H1 (cell line): Measurements from ENCODE around the gene LAG3. TPM values are rescaled to one million over a fixed set of nuclear protein-coding genes. Genes with fewer than 3 reads are reported as not detected.
A peak's percentile ranks its signal among the peaks of the same experiment; 100 is the strongest.

Source experiments
- CTCF ChIA-PET: fragments of 300-600 bp; sonication (Branson Sonifier 250); formaldehyde crosslinking; loops from one replicate; lab custom pipeline; 2021; ENCODE audit not compliant: partially characterized antibody; lab: Charles Lee
- POLR2A ChIA-PET: fragments of 300-600 bp; sonication (Branson Sonifier 250); formaldehyde crosslinking; loops from one replicate; lab custom pipeline; 2021; ENCODE audit warnings: inconsistent platforms; ENCODE audit not compliant: partially characterized antibody; lab: Charles Lee
- DNase-seq, 2 experiments: peaks; one replicate each; pipeline versions ENCODE4 v3.0.0 to v3.0.0-alpha.2; 2010 to 2022; ENCODE audit warnings: low spot score in 2 of 2, low read depth in 1 of 2, mixed read lengths in 1 of 2
- FAIRE-seq: peaks from 2 replicates; lab custom pipeline; 2011; peaks lifted over from hg19 to GRCh38; lab: Jason Lieb, UNC
- H2AFZ ChIP-seq: 2 replicates; pipeline ENCODE4 v1.8.1; 2012; ENCODE audit warnings: low read length, inconsistent platforms
- H2AK5ac ChIP-seq: 2 replicates; pipeline ENCODE4 v1.6.1; 2013; ENCODE audit warnings: low read depth, low read length
- H2BK120ac ChIP-seq: replicated peaks from 2 replicates; pipeline ENCODE3; 2013; ENCODE audit warnings: low read depth, low read length, inconsistent platforms
- H2BK12ac ChIP-seq: 2 replicates; pipeline ENCODE4 v1.6.1; 2013; ENCODE audit warnings: low read depth, low read length
- H2BK15ac ChIP-seq: 2 replicates; pipeline ENCODE4 v1.6.1; 2013; ENCODE audit warnings: low read length
- H2BK20ac ChIP-seq: 2 replicates; pipeline ENCODE4 v1.6.1; 2013; ENCODE audit warnings: low read length
- H2BK5ac ChIP-seq: 2 replicates; pipeline ENCODE4 v1.6.1; 2013; ENCODE audit warnings: low read depth, low read length
- H3K14ac ChIP-seq: 2 replicates; pipeline ENCODE4 v1.6.1; 2013; ENCODE audit warnings: inconsistent platforms; ENCODE audit not compliant: insufficient read length
- H3K18ac ChIP-seq: 2 replicates; pipeline ENCODE4 v1.6.1; 2013; ENCODE audit warnings: low read length; ENCODE audit errors: extremely low read depth
- H3K23ac ChIP-seq: 2 replicates; pipeline ENCODE4 v1.6.1; 2013; ENCODE audit warnings: inconsistent platforms; ENCODE audit not compliant: insufficient read length
- H3K23me2 ChIP-seq: 2 replicates; pipeline ENCODE4 v1.6.1; 2013; ENCODE audit warnings: low read depth, low read length
- H3K27ac ChIP-seq: 2 replicates; pipeline ENCODE4 v1.6.1; 2011; ENCODE audit warnings: low read depth, low read length, inconsistent platforms
- H3K27me3 ChIP-seq, 4 experiments: replicated peaks in 1 of 4; 1 replicate in 1 of 4; 2 replicates in 3 of 4; pipeline versions ENCODE4 v1.6.1 to v1.8.1; 2011 to 2013; ENCODE audit warnings: low read length in 3 of 4, mild to moderate bottlenecking in 3 of 4, inconsistent platforms in 2 of 4, mixed read lengths in 2 of 4, moderate library complexity in 1 of 4; ENCODE audit not compliant: control insufficient read depth in 3 of 4, insufficient read depth in 3 of 4; ENCODE audit errors: extremely low read depth in 1 of 4
- H3K36me3 ChIP-seq, 4 experiments: 2 replicates each; pipeline versions ENCODE4 v1.6.1 to v1.8.1; 2011 to 2013; ENCODE audit warnings: mild to moderate bottlenecking in 4 of 4, low read length in 3 of 4, moderate library complexity in 2 of 4, control low read depth in 1 of 4, inconsistent platforms in 1 of 4; ENCODE audit not compliant: insufficient read depth in 4 of 4, control insufficient read depth in 2 of 4
- H3K4ac ChIP-seq: replicated peaks from 2 replicates; pipeline ENCODE3; 2013; ENCODE audit warnings: low read length, low read depth, mixed read lengths, inconsistent platforms; ENCODE audit not compliant: insufficient read length
- H3K4me1 ChIP-seq, 4 experiments: replicated peaks in 1 of 4; 1 replicate in 1 of 4; 2 replicates in 3 of 4; pipeline versions ENCODE4 v1.6.1 to v1.8.1; 2011 to 2013; ENCODE audit warnings: low read length in 3 of 4, inconsistent platforms in 2 of 4, mixed read lengths in 1 of 4; ENCODE audit not compliant: insufficient read depth in 4 of 4, control insufficient read depth in 3 of 4
- H3K4me2 ChIP-seq, 2 experiments: 2 replicates each; pipeline versions ENCODE4 v1.6.1 to v1.8.1; 2011 to 2013; ENCODE audit warnings: low read depth in 2 of 2, low read length in 2 of 2, control low read depth in 1 of 2, inconsistent platforms in 1 of 2, mild to moderate bottlenecking in 1 of 2; ENCODE audit not compliant: insufficient read depth in 1 of 2
- H3K4me3 ChIP-seq, 4 experiments: fragments of 200-600, 300-600 bp in 1 of 4; sonication (generic), shearing (Covaris generic), sonication (Bioruptor Twin) in 1 of 4; 2 replicates each; pipeline versions ENCODE4 v1.5.1 to v1.8.1; 2011 to 2016; ENCODE audit warnings: low read length in 4 of 4, low read depth in 3 of 4, control low read depth in 2 of 4, inconsistent platforms in 2 of 4, mild to moderate bottlenecking in 2 of 4, mixed read lengths in 1 of 4, moderate library complexity in 1 of 4; ENCODE audit not compliant: insufficient read depth in 2 of 4; ENCODE audit errors: extremely low read depth in 1 of 4
- H3K56ac ChIP-seq: replicated peaks from 2 replicates; pipeline ENCODE3; 2013; ENCODE audit warnings: low read depth, mild to moderate bottlenecking, mixed read lengths, low read length, inconsistent platforms; ENCODE audit not compliant: insufficient read length
- H3K79me1 ChIP-seq: 2 replicates; pipeline ENCODE4 v1.6.1; 2013; ENCODE audit warnings: low read depth, low read length, control low read depth
- H3K79me2 ChIP-seq, 2 experiments: 2 replicates each; pipeline versions ENCODE4 v1.6.1 to v1.8.1; 2012 to 2013; ENCODE audit warnings: low read length in 2 of 2, mild to moderate bottlenecking in 2 of 2, inconsistent platforms in 1 of 2; ENCODE audit not compliant: insufficient read depth in 2 of 2, control insufficient read depth in 1 of 2
- H3K9ac ChIP-seq, 4 experiments: replicated peaks in 1 of 4; 1 replicate in 1 of 4; 2 replicates in 3 of 4; pipeline versions ENCODE4 v1.6.1 to v1.8.1; 2011 to 2013; ENCODE audit warnings: low read depth in 3 of 4, low read length in 3 of 4, control low read depth in 2 of 4, mild to moderate bottlenecking in 2 of 4, moderate library complexity in 2 of 4, inconsistent platforms in 1 of 4; ENCODE audit errors: extremely low read depth in 1 of 4
- H3K9me3 ChIP-seq, 2 experiments: 2 replicates each; pipeline versions ENCODE4 v1.6.1 to v1.8.1; 2012 to 2013; ENCODE audit warnings: mild to moderate bottlenecking in 2 of 2, moderate library complexity in 2 of 2, control low read depth in 1 of 2, inconsistent platforms in 1 of 2, low read depth in 1 of 2, low read length in 1 of 2, mixed read lengths in 1 of 2; ENCODE audit not compliant: insufficient read depth in 2 of 2
- H4K20me1 ChIP-seq, 2 experiments: replicated peaks in 1 of 2; 2 replicates each; pipeline versions ENCODE3 to v1.8.1; 2011 to 2013; ENCODE audit warnings: inconsistent platforms in 2 of 2, low read length in 2 of 2, mild to moderate bottlenecking in 1 of 2; ENCODE audit not compliant: insufficient read depth in 2 of 2, control insufficient read depth in 1 of 2
- H4K5ac ChIP-seq: 2 replicates; pipeline ENCODE4 v1.6.1; 2013; ENCODE audit warnings: low read length, low read depth, mixed read lengths, inconsistent platforms; ENCODE audit not compliant: insufficient read length
- H4K8ac ChIP-seq: 2 replicates; pipeline ENCODE4 v1.8.0; 2013; ENCODE audit warnings: mild to moderate bottlenecking, moderate library complexity, low read length, inconsistent platforms; ENCODE audit not compliant: insufficient read depth; ENCODE audit errors: extremely low read depth
- H4K91ac ChIP-seq: replicated peaks from 2 replicates; pipeline ENCODE3; 2013; ENCODE audit warnings: low read length, mixed read lengths, inconsistent platforms; ENCODE audit not compliant: insufficient read length
- CEBPB ChIP-seq: IDR thresholded peaks from 2 replicates; pipeline ENCODE4 v1.6.1; 2012; ENCODE audit warnings: low read depth, low read length
- CREB1 ChIP-seq: IDR thresholded peaks from 2 replicates; pipeline ENCODE4 v1.6.1; 2012; ENCODE audit warnings: inconsistent platforms
- CTBP2 ChIP-seq: IDR thresholded peaks from 2 replicates; pipeline ENCODE4 v1.7.0; 2011; ENCODE audit warnings: borderline replicate concordance, mild to moderate bottlenecking, moderate library complexity, mixed read lengths, low read length; ENCODE audit not compliant: insufficient read depth, insufficient read length
- EP300 ChIP-seq, 2 experiments: IDR thresholded peaks; 1 replicate in 1 of 2; 2 replicates in 1 of 2; pipeline ENCODE4 v1.6.1; 2011 to 2012; ENCODE audit warnings: low read depth in 2 of 2, low read length in 2 of 2, mild to moderate bottlenecking in 2 of 2, borderline replicate concordance in 1 of 2, inconsistent platforms in 1 of 2, moderate library complexity in 1 of 2
- JUND ChIP-seq: IDR thresholded peaks from 2 replicates; pipeline ENCODE4 v1.6.1; 2011; ENCODE audit warnings: mild to moderate bottlenecking, improper control_type of control experiment, low read length
- KDM5A ChIP-seq: fragments of 200-600 bp; IDR thresholded peaks from 2 replicates; pipeline ENCODE4 v1.7.1; 2012; ENCODE audit warnings: mild to moderate bottlenecking, low read length, inconsistent platforms, mixed read lengths
- NRF1 ChIP-seq: IDR thresholded peaks from 2 replicates; pipeline ENCODE4 v1.6.1; 2011; ENCODE audit warnings: mild to moderate bottlenecking, low read depth, low read length, improper control_type of control experiment
- POLR2A ChIP-seq, 2 experiments: IDR thresholded peaks; 1 replicate in 1 of 2; 2 replicates in 1 of 2; pipeline ENCODE4 v1.6.1; 2011; ENCODE audit warnings: low read depth in 2 of 2, low read length in 2 of 2, mild to moderate bottlenecking in 2 of 2; ENCODE audit errors: control extremely low read depth in 1 of 2
- RAD21 ChIP-seq, 2 experiments: IDR thresholded peaks in 1 of 2; conservative IDR thresholded peaks in 1 of 2; 2 replicates each; pipeline ENCODE4 v1.6.1; 2011; ENCODE audit warnings: low read depth in 2 of 2, low read length in 2 of 2, improper control_type of control experiment in 1 of 2, inconsistent platforms in 1 of 2, mild to moderate bottlenecking in 1 of 2, moderate library complexity in 1 of 2
- SUZ12 ChIP-seq: fragments of 200-600 bp; sonication (generic); IDR thresholded peaks from 2 replicates; pipeline ENCODE4 v1.6.1; 2012; ENCODE audit warnings: mild to moderate bottlenecking, inconsistent platforms, low read length, moderate library complexity, mixed read lengths
- WGBS, 2 experiments: shearing (Covaris generic) in 1 of 2; methylation state at CpG; one replicate each; pipeline versions ENCODE4 v1.1.6 to v1.1.7; 2013 to 2015; ENCODE audit warnings: low lambda C conversion rate in 2 of 2, mixed read lengths in 2 of 2, inconsistent platforms in 1 of 2, low coverage in 1 of 2, missing lambda C conversion rate in 1 of 2; ENCODE audit not compliant: insufficient replicate concordance in 2 of 2, insufficient coverage in 1 of 2, insufficient read length in 1 of 2; ENCODE audit errors: extremely low coverage in 1 of 2, missing lambda C conversion rate in 1 of 2; 5-methylcytosine and 5-hydroxymethylcytosine counted together
- polyA plus RNA-seq, 7 experiments: library from polyadenylated mRNA; depleted of rRNA in 3 of 7; stranded (reverse) in 5 of 7; unstranded in 2 of 7; fragments of >200 nt in 5 of 7; fragments of 200-250 nt in 2 of 7; gene quantifications; 1 replicate in 5 of 7; 2 replicates in 1 of 7; 4 replicates in 1 of 7; pipeline versions ENCODE4 v1.2.1 to v1.2.3, GENCODE V29; 2011 to 2013; ENCODE audit warnings: missing spikeins in 2 of 7, mixed read lengths in 2 of 7
- total RNA-seq: library from RNA; stranded (reverse); fragmentation: NEBNext Ultra II Directional; extraction: Animal tissue kit (Norgen Biotek cat#: 25700); gene quantifications from 2 replicates; pipeline ENCODE4 v1.2.1, GENCODE V29; 2021

LAG3 gene
- total and polyA plus RNA-seq, 2 of the 8 experiments (the other 6 are each of a cell fraction or from before 2014, with no cell fraction given): 1.1 to 3.1 TPM

DNA sequence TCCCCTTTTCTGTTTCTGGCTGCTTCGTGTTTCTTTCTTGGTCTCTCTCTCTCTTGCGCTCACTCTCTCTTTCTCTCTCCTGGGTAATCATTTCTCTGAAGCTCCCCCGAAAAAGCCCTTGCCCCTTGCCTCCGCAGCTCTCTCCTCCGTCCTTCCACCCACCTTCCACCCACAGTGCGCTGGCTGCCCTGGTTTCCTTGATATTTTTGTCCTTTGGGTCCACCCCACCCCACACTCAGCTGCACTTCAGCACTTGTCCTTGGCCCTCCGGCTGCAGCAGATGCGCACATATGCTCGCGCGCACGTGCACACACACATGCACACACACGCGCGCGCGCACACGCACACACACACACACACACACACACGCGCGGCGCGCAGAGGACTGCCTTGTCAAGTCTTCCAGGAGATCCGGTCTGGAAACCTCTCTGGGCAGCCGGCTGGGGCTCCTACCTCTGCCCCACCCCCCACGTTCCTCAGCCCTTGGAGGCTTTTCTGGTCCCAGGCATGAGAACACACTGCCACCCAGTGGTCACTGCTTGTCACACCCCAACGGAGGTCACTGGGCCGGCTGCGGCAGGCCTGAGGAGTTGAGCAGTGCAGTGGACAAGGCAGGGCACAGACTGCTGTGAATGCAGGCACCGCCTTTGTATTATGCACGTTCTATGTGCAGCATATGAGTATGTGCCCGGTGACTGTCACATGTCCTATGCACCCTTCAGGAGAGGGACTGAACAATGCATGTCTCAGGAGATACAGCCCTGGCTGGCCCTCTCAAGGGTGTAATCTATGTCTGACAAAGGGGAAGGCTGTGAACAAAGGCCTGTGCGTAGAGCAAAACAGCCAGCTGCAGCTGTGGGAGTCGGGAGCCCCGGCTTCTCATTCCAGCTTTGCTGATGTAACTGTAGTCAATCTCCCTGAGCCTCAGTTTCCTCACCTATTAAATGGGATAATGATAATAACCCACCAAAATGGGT, 6.5 kb downstream of the LAG3 start:
- WGBS, 2 experiments: 10% methylated on average over 35 of the region's 35 CpGs; no CpG with 5 or more reads in 1 of the 2 experiments
- Histone ChIP-seq H3K18ac (peak overlapping the region; percentile 97), H3K4me1 (peaks cover 5 to 18% (median 13%) of the 10 kb centered on the region in 4 experiments), H2BK5ac (peak overlapping the region; percentile 61; the same call in 1 of the 2 replicates), H3K4ac (no peak overlapping the region), H3K9ac (0 out of 7 replicates have a peak overlapping the region, but pooled peaks of 1 of the 4 experiments have one; percentile 1), H3K36me3 (no peaks in the 10 kb centered on the region), H4K5ac (no peak overlapping the region), H3K4me3 (peak overlapping the region; percentile 29 to 67 (median 54)), H3K27ac (no peak overlapping the region), H2BK20ac (peak overlapping the region; percentile 63; the same call in 1 of the 2 replicates), H3K4me2 (peak overlapping the region; percentile 88 to 90), H2AK5ac (no peak overlapping the region), H2AFZ (peak overlapping the region; percentile 14), H3K27me3 (peaks cover 0 to 23% (median 17%) of the 10 kb centered on the region in 4 experiments; a peak in 5 of 7 replicates), H3K9me3 (no peaks in the 10 kb centered on the region), H2BK15ac (peak overlapping the region; percentile 98), H2BK12ac (peak overlapping the region; percentile 93), H3K79me2 (no peaks in the 10 kb centered on the region), H4K20me1 (no peaks in the 10 kb centered on the region), H4K8ac (no peak overlapping the region), H2BK120ac (no peak overlapping the region), H3K23ac (no peak overlapping the region), H3K14ac (no peak overlapping the region), H3K56ac (no peak overlapping the region), H4K91ac (peak overlapping the region; percentile 2), H3K79me1 (no peaks in the 10 kb centered on the region), H3K23me2 (peaks cover 11% of the 10 kb centered on the region)
- DNase-seq (peak; percentile 82 to 96), FAIRE-seq (peak; percentile 62)
- CTCF ChIA-PET: interaction anchor here (0.6 to 29.6 kb wide), 24 partner anchors 9 to 971 kb away, joined by 3 to 532 read pairs (median 5); partner anchors contain the start of genes CD4, GNB3, GPR162 and LAG3
- POLR2A ChIA-PET: interaction anchor here (0.9 to 10.4 kb wide), 17 partner anchors 8 to 166 kb away, joined by 3 to 97 read pairs (median 4); partner anchors contain the start of genes CD4, COPS7A, GPR162 and MLF2
- peak in 1 of 2 experiments; percentile 17; a peak in 1 of 3 replicates for TF ChIP-seq EP300 (IDR thresholded peaks at IDR 0.05; ENCODE audit: borderline replicate concordance in 1 of 2, low read depth in 2 of 2, low read length in 2 of 2)
- no peak for TF ChIP-seq KDM5A
- peak; percentile 78 for TF ChIP-seq CREB1
- TF ChIP-seq JUND: no peak
- TF ChIP-seq NRF1: 0 out of 2 replicates have a peak, but pooled peaks have one; percentile 8
- TF ChIP-seq RAD21 (IDR thresholded peaks at IDR 0.05 in 1 of 2, conservative IDR thresholded peaks at IDR 0.05 in 1 of 2; ENCODE audit: low read depth in 2 of 2, low read length in 2 of 2): peak; percentile 96 to 99
- TF ChIP-seq CTBP2: no peak
- TF ChIP-seq SUZ12: no peak
- TF ChIP-seq CEBPB: no peak; the same call in 1 of the 2 replicates
- TF ChIP-seq POLR2A (IDR thresholded peaks at IDR 0.05; ENCODE audit: control extremely low read depth in 1 of 2, low read depth in 2 of 2, low read length in 2 of 2): no peak
